Measurements from ENCODE around the gene PPARA. TPM values are rescaled to one million over a fixed set of nuclear protein-coding genes. Genes with fewer than 3 reads are reported as not detected.

The PPARA gene
- total RNA-seq, 2 donors from 2014 or later: 48.4 to 67.1 TPM

DNA sequence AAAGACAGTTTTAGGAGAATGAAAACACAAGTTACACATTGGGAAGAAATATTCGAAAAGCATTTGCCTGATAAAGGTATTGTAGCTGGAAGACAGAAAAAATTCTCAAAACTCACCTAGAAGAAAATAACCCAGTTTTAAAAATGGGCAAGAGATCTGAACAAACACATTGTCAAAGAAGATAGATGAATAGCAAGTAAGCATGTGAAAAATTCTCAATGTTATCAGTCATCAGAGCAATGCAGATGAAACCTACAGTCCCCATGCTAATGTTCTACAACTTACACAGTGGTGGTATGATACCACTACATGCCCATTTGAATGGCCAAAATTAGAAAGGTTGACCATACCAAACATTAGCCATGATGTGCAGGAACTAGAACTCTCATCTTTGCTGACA is 29.4 kb downstream of the PPARA start:
- Histone ChIP-seq H3K9me3 (peaks cover 0 to 18% of the 10 kb centered on the region in 2 donors), H3K27ac (no peak overlapping the region), H3K27me3 (no peaks in the 10 kb centered on the region), H3K4me3 (no peak overlapping the region), H3K36me3 (peaks cover 49% of the 10 kb centered on the region), H3K4me1 (no peaks in the 10 kb centered on the region)
- TF ChIP-seq, protein P1, sequence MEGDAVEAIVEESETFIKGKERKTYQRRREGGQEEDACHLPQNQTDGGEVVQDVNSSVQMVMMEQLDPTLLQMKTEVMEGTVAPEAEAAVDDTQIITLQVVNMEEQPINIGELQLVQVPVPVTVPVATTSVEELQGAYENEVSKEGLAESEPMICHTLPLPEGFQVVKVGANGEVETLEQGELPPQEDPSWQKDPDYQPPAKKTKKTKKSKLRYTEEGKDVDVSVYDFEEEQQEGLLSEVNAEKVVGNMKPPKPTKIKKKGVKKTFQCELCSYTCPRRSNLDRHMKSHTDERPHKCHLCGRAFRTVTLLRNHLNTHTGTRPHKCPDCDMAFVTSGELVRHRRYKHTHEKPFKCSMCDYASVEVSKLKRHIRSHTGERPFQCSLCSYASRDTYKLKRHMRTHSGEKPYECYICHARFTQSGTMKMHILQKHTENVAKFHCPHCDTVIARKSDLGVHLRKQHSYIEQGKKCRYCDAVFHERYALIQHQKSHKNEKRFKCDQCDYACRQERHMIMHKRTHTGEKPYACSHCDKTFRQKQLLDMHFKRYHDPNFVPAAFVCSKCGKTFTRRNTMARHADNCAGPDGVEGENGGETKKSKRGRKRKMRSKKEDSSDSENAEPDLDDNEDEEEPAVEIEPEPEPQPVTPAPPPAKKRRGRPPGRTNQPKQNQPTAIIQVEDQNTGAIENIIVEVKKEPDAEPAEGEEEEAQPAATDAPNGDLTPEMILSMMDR (IDR thresholded peaks at IDR 0.05): no peak
- DNase-seq (ENCODE audit: low spot score): no peak

DNA sequence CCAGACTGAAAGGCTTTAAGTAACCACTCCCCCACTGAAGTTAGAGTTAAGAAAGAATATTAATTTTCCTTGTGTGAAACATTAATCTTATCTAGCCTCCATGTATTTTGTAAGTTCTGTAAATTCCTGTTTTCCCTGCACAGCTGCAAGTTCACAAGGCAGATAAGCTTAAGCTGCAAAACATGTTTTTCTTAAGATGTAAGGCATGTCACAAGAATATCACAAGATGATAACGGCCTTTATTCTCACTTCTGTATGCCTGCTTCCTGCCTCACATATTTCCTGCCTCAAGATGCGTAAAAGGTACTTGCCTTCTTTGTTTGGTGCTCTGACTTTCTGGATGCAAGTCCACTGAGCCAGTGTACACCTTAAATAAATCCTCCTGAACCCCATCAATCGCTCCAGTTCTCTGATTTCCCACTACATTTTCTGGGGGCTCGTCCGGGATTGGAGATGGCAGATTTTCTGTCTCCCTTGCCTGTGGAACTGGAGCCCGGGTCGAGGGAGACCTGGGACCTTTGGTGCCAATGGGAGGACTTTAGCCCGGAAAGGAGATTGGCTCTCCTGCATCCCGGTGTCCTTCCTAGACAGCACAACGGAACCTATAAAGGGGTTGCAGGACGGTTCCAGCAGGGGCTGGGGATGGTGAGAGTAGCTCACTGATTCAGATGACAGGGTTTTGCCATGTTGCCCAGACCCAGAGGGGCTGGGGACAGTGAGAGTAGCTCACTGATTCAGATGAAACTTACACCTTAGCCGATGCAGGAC is 30.2 kb downstream of the PPARA start:
- TF ChIP-seq, protein P1 (IDR thresholded peaks at IDR 0.05): no peak
- Histone ChIP-seq H3K9me3 (peaks cover 0 to 18% of the 10 kb centered on the region in 2 donors), H3K4me1 (no peaks in the 10 kb centered on the region), H3K27me3 (no peaks in the 10 kb centered on the region), H3K27ac (no peak overlapping the region), H3K4me3 (no peak overlapping the region), H3K36me3 (peaks cover 49% of the 10 kb centered on the region)
- no peak for DNase-seq (ENCODE audit: low spot score)

DNA sequence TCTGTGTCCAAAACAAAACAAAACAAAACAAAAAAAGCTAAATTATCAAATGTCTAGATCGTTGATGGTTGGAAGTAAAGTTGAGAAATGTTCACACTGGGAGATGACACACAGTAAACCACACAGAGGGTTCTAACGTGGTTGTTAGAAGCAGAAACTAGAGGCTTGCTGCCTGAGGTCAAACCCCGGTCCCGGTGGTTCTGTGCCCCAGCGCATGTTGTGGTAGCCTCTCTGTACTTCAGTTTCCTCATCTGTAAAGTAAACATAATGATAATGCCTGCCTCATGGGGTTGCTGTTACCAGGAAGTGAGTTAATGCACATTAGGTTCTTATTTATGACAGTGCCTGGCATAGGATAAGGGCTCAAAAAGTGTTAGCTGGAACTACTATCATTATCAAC is 33.4 kb downstream of the PPARA start:
- TF ChIP-seq, protein P1 (IDR thresholded peaks at IDR 0.05): no peak
- Histone ChIP-seq H3K27me3 (no peaks in the 10 kb centered on the region), H3K36me3 (peaks cover 41% of the 10 kb centered on the region), H3K27ac (no peak overlapping the region), H3K4me3 (no peak overlapping the region), H3K9me3 (peaks cover 0 to 18% of the 10 kb centered on the region in 2 donors), H3K4me1 (no peaks in the 10 kb centered on the region)
- no peak for DNase-seq (ENCODE audit: low spot score)

DNA sequence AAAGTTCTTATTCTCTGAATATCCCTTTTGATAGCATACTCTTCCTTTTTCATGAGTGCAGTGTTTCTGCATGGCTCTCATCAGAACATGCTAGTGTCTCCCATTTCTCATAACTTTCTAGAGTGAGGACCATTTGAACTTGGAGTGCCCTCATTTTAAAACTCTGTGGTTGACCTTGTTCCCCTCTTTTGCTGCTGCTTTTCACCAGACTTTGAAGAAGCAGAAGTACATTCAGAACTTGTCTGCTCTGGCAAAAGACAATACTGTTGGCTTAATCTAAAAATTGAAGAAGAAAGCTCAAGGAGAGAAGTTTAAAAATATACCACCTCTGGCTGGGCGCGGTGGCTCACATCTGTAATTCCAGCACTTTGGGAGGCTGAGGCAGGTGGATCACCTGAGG is 35.0 kb downstream of the PPARA start:
- Histone ChIP-seq H3K9me3 (peaks cover 0 to 10% of the 10 kb centered on the region in 2 donors), H3K36me3 (peaks cover 37% of the 10 kb centered on the region), H3K27me3 (no peaks in the 10 kb centered on the region), H3K4me1 (no peaks in the 10 kb centered on the region), H3K27ac (no peak overlapping the region), H3K4me3 (no peak overlapping the region)
- TF ChIP-seq, protein P1 (IDR thresholded peaks at IDR 0.05): no peak
- no peak for DNase-seq (ENCODE audit: low spot score)

DNA sequence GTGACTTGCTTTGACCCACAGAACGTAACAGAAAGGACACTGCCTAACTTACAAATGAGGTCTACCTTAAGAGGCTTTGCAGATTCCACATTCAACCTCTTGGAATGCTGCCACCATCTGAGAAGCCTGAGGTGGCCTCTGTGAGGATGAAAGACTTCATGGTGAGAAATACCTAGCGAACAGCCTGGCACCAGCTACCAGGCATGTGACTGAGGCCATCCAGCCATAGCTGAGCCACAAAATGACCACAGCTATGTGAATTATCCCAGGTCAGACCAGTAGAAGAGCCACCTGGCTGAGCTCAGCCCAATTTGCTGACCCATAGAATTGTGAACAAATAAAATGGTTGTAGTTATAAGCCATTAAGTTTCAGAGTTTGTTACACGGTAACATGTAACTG is 37.5 kb downstream of the PPARA start:
- Histone ChIP-seq H3K36me3 (peaks cover 21% of the 10 kb centered on the region), H3K27ac (no peak overlapping the region), H3K4me1 (no peaks in the 10 kb centered on the region), H3K4me3 (no peak overlapping the region), H3K27me3 (no peaks in the 10 kb centered on the region), H3K9me3 (no peaks in the 10 kb centered on the region)
- TF ChIP-seq, protein P1 (IDR thresholded peaks at IDR 0.05): no peak
- DNase-seq (ENCODE audit: low spot score): no peak
